ENCODE measurements around the gene CLEC1A.
A peak's percentile ranks its signal among the peaks of the same experiment; 100 is the strongest.

The CLEC1A gene, protein sequence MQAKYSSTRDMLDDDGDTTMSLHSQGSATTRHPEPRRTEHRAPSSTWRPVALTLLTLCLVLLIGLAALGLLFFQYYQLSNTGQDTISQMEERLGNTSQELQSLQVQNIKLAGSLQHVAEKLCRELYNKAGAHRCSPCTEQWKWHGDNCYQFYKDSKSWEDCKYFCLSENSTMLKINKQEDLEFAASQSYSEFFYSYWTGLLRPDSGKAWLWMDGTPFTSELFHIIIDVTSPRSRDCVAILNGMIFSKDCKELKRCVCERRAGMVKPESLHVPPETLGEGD

DNA sequence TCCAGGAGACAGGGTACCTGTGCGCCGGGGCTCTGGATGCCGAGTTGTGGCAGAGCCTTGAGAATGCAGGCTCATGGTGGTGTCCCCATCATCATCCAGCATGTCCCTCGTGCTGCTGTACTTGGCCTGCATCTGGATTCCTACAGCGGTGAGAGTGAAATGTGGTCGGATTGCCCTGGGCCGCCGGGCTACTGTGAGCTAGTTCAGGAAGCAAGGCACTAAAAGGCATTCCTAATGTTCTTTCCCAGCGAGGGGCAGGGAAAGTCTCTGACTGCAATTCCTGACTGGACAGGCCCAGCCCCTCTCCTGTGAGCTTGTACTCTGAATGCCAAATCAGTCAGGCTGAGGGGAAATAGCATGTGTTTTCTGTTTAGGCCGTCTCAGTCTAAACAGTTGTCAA is at the start of gene CLEC1A:
TSS of gene CLEC1A (minus strand) at position 195 of the 400 bp plus-strand sequence. CDS start at position 132, 63 bp downstream.
- TF ChIP-seq, protein P1, sequence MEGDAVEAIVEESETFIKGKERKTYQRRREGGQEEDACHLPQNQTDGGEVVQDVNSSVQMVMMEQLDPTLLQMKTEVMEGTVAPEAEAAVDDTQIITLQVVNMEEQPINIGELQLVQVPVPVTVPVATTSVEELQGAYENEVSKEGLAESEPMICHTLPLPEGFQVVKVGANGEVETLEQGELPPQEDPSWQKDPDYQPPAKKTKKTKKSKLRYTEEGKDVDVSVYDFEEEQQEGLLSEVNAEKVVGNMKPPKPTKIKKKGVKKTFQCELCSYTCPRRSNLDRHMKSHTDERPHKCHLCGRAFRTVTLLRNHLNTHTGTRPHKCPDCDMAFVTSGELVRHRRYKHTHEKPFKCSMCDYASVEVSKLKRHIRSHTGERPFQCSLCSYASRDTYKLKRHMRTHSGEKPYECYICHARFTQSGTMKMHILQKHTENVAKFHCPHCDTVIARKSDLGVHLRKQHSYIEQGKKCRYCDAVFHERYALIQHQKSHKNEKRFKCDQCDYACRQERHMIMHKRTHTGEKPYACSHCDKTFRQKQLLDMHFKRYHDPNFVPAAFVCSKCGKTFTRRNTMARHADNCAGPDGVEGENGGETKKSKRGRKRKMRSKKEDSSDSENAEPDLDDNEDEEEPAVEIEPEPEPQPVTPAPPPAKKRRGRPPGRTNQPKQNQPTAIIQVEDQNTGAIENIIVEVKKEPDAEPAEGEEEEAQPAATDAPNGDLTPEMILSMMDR (IDR thresholded peaks at IDR 0.05; ENCODE audit: low read depth, low read length, missing control alignments), result no peak
- in situ Hi-C loops (cut with HindIII; ENCODE audit: low sequenced_read_pairs), result no loop called here
- no peak within 1 kb of the TSS for H3K4me3 ChIP-seq (ENCODE audit: low read depth, low read length)
- DNase-seq (ENCODE audit: low read depth), result peak; percentile 20

DNA sequence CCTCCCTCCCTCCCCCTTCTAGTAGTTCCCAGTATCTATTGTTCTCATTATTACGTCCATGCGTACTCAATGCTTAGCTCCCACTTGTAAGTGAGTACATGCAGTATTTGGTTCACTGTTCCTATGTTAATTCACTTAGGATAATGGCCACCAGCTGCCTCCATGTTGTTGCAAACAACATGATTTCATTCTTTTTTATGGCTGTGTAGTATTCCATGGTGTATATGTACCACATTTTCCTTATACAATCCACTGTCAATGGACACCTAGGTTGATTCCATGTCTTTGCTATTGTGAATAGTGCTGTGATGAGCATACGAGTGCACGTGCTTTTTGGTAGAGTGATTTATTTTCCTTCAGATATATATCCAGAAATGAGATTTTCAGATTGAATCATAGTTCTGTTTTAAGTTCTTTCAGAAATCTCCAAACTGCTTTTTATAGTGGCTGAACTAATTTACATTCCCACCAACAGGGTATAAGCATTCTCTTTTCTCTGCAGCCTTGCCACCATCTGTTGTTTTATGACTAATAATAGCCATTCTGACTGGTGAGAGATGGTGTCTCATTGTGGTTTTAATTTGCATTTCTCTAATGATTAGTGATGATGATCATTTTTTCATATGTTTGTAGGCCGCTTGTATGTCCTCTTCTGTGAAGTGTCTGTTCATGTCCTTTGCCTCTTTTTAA is 49.1 kb upstream of the CLEC1A start:
- TF ChIP-seq, protein P1 (IDR thresholded peaks at IDR 0.05; ENCODE audit: low read depth, low read length, missing control alignments), result no peak
- H3K4me3 ChIP-seq (ENCODE audit: low read depth, low read length), result no peak overlapping the region
- in situ Hi-C loops (cut with HindIII; ENCODE audit: low sequenced_read_pairs), result no loop called here
- DNase-seq (ENCODE audit: low read depth), result no peak

DNA sequence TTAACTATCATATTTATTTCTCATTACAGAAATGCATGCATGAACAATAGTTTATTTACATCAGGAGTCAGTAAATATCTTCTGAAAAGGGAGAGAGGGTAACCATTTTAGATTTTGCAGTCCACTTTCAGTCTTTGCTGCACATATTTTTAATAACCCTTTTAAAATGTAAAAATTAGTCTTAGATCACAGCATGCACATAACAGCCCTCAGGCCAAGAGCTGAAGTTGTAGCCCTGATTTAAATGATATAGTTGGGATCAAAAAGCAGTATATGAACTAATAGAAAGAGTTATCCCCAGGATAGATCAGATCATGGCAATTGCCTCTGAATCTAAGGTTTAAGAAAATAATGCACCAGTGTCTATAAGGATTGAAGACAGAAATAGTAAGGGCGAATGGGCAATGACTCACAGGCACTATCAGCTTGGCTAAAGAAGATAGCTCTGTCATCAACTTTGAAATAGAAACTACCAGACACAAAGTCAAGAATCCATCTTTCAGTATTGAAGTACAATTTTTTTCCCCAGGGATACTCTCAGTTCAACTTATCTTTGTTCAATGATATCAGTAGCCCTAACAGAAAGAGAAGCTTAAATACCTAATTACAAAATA is 44.3 kb upstream of the CLEC1A start:
- no peak for DNase-seq (ENCODE audit: low read depth)
- in situ Hi-C loops (cut with HindIII; ENCODE audit: low sequenced_read_pairs), result no loop called here
- no peak overlapping the region for H3K4me3 ChIP-seq (ENCODE audit: low read depth, low read length)
- TF ChIP-seq, protein P1 (IDR thresholded peaks at IDR 0.05; ENCODE audit: low read depth, low read length, missing control alignments), result no peak

DNA sequence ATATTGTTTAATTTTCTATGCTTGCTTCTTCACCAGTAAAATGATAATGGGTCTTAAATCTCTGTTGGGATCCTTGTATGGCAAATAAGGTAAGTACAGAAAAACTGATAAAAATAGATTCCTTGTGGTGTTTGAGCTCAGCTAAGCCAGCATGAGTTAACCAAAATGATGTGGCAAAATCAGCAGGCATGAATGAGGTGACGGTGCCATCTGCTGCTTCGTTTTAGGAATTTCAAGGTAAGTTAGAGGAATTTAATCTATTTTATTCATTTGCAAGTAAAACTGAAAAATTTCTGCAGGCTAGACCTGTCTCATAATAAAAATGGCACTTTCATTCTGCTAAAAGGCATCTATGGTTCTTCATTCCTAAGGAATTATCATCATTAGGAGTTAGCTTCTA is 41.2 kb upstream of the CLEC1A start:
- peak; percentile 58 for DNase-seq (ENCODE audit: low read depth)

DNA sequence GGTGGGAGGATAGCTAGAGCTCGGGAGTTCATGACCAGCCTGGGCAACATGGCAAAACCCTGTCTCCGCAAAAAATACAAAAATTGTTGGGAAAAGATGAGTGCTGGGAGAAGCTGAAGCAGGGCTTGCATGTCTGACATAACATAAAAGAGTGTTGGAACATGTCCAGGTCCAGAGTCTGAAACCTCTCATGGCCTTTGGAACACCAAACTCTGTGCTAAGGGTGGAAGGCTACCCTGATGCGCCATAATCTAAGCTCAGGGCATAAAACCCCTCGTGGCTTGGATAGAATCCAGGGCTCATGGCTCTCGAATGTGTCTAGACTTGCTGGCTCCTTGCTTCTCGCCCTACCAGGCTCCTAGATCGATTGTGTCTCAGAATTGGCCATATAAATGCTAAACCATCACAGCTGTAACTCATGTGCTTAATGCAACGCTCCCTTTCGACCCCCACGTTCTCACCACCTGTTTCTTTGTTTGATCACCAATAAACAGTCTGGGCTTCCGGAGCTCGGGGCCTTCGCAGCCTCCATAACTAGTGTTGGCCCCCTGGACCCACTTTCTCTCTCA is 37.9 kb upstream of the CLEC1A start:
- H3K4me3 ChIP-seq (ENCODE audit: low read depth, low read length), result no peak overlapping the region
- TF ChIP-seq, protein P1 (IDR thresholded peaks at IDR 0.05; ENCODE audit: low read depth, low read length, missing control alignments), result no peak
- in situ Hi-C loops (cut with HindIII; ENCODE audit: low sequenced_read_pairs), result no loop called here
- DNase-seq (ENCODE audit: low read depth), result no peak

More for the DNA sequence above, 41.2 kb upstream of the CLEC1A start:
- TF ChIP-seq, protein P1 (IDR thresholded peaks at IDR 0.05; ENCODE audit: low read depth, low read length, missing control alignments), result peak; percentile 42
- no peak overlapping the region for H3K4me3 ChIP-seq (ENCODE audit: low read depth, low read length)
- in situ Hi-C loops (cut with HindIII; ENCODE audit: low sequenced_read_pairs), result no loop called here

DNA sequence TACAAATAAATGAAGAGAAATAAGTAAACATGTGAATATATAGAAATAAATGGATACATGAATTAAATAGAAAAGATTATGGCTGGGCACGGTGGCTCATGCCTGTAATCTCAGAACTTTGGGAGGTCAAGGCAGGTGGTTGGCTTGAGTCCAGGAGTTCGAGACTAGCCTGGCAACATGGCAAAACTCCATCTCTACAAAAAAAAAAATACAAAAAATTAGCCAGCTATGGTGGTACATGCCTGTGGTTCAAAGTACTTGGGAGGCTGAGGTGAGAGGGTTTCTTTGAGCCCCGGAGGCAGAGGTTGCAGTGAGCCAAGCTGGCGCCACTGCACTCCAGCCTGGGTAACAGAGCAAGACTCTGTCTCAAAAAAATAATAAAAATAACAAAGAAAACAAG is 36.3 kb upstream of the CLEC1A start:
- in situ Hi-C loops (cut with HindIII; ENCODE audit: low sequenced_read_pairs), result no loop called here
- H3K4me3 ChIP-seq (ENCODE audit: low read depth, low read length), result no peak overlapping the region
- TF ChIP-seq, protein P1 (IDR thresholded peaks at IDR 0.05; ENCODE audit: low read depth, low read length, missing control alignments), result no peak
- no peak for DNase-seq (ENCODE audit: low read depth)
